Measurements from ENCODE around the gene CACNA1S.

The CACNA1S gene

DNA sequence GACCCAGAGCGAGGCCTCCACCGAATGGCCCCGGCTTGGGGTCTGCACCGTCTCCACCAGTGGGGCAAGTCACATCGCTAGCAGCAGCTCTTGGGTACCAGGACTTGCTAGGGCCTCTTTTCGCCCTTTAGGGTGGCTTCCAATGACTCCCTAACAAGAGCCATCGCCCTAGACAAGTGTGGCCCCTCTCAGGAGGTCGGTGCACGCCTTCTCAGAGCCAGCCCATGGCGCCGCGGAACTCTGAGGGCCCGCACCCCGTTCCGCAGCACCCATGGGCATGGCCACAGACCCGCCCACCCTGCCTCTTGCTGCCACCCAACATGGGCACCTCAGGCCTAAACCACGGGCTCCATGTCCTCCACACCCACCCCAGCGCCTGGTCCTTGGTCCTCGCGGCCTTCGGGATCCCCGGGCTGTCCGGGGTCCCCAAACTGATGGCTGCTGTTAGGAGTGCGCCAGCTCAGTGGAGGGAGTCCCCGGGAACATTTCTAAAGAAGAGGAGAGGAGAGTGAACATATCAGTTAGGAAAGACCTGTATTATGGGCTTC, 3.2 kb upstream of the CACNA1S start:
- DNase-seq (ENCODE audit: low read depth) = no peak

DNA sequence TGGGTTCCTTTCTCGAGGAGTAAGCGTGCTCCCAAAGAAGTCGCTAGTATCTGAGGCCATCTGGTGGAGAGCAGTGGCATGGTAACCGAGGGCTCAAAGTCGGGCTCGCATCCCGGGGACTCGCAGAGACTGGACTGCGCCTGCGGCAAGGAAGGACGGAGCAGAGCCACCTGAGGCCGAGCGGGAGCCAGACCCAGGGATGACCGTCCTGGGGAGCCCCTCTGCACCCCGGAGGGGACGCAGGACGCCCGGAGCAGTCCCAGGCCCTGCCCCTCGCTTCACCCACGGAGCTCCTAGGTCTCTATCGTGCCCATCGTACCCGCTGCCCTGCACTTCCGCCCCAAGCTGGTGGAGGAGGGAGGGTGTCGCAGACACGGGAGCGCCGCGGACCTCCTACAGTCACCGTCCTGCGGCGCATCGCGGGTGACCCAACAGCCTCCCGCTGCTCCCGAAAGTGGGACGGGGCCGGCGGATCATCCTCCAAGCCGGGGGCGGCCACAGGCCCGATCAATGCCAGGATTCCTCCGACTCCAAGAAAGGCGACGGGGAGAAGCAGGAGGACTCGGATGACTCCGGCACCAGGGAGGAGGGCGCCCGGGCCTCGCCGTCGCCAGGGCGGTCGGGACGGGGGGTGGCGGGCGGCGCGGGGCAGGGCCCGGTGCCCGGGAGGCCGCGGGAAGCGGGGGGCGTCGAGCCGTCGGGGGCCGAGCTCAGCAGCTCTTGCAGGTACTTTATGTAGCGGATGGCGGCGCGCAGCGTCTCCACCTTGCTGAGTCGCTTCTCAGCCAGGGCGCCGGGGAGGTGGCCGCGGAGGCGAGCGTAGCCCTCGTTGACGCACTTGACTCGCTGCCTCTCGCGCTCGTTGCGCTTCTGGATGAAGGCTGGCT, 2.3 kb upstream of the CACNA1S start:
- DNase-seq (ENCODE audit: low read depth) = peak; percentile 49

DNA sequence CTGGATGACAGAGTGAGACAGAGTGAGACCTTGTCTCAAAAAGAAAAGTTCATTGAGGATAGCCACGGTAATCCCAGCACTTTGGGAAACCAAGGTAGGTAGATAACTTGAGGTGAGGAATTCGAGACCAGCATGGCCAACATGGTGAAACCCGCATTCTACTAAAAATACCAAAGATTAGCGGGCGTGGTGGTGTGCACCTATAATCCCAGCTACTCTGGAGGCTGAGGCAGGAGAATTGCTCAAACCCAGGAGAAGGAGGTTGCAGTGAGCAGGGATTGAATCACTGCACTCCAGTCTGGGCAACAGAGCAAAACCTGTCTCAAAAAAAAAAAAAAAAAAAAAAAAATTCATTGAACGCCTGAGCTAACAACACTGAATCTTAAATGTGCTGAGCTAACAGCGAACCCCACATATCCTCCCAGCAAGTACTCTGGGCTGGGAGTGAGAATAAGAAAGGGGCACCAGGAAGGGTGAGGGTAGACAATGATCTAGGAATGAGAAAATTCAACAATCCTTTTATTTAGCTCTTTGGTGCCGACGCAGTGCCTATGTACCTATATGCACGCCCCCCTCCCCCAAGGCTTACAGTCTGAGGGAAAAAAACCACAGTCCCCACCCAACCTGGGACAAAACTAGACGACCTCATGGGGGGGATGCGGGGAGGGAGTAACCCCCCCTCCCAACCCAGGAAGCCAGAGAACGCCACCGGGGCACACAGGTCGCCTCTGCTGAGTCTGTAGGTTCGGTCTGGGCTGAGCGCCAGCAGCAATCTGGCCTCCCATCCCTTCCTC, 1.4 kb upstream of the CACNA1S start:
- DNase-seq (ENCODE audit: low read depth) = no peak

DNA sequence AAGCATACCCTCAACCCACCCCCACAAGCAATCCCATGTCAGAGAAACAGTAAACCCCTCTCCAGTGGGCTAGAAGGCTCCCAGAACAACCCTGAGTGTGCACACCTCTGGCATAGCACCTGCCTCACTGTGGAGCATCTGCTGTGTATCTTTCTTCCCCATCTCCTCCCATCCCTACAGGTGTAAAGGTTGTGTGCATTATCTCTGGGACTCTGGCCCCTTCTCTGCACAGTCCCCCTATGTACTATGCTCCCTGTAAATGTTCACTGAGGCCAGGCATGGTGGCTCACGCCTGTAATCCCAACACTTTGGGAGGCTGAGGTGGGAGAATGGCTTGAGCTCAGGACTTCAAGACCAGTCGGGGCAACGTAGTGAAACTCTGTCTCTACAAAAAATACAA, 700 bp upstream of the CACNA1S start:
- DNase-seq (ENCODE audit: low read depth) = no peak

DNA sequence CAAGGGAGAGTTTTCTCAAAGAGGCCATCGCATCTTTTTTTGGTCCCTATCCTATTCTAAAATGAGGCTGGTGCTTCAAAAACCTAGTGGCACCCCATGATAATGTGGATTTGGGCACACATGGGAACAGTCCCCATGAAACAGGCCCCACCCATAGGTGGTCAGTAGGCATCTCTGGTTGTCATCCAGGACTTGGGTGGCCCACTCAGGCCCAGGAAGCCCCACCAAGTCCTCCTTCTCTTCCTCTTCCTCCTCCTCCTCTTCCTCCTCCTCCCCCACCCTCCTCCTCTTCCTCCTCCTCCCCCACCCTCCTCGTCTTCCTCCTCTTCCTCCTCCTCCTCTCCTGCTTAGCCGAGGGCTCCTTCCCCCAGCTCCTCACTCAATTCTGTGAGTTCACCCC, 554 bp downstream of the CACNA1S start:
- DNase-seq (ENCODE audit: low read depth) = no peak

DNA sequence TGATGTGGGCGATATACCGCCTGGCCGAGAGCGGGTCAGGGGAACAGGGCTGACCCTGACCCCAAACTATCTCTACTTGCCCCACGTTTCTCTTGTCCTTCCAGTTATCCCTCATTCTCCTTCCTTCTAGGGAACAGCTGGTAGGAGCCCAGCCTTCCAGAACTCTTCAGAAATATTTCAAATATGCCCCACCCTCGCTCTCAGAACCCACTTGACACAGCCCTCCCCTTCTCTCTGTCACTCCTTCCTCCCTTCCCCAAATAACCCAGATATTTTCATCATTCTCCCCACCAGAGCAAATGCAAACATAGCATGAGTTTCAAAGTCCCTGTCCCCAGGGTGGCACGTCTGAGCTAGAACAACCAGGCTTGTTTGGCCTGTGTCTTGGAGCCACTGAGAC, 1.1 kb downstream of the CACNA1S start:
- no peak for DNase-seq (ENCODE audit: low read depth)

DNA sequence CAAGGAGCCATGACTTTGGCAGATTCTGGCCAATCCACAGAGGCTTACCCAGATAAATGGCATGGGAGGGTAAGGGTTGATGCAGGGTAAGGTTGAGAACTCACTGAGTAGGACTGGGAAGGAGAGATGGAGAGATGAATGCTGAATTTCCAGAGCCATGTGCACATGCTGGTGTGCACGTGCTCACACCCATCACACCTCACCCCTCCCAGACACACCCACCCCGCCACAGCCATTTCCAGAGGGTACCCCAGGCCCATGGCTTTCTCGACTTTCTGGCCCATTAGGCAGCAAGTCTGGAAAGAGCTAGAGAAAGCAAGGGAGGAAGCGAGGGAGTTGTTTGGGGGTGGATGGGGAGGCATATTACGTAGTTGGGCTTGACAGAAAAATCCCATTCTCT, 1.6 kb downstream of the CACNA1S start:
- no peak for DNase-seq (ENCODE audit: low read depth)

DNA sequence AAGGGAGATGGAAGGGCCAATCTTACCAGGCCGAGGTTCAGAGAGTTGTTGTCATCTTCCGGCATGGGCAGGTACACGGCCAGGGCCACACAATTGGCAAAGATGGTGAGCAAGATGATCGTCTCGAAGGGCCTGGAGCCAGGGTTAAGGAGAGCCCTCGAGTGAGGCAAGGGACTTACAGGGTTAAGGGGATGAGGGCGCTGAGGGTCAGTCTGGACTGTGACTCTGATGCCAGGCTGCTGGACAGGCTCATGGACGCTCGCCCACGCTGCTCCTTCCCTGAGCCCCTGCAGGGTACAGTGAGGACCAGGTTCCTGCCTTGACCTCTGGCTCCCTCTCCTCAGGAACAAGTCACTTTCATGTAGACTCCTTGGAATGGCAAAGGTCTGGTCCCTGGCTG, 2.1 kb downstream of the CACNA1S start:
- DNase-seq (ENCODE audit: low read depth) = no peak

DNA sequence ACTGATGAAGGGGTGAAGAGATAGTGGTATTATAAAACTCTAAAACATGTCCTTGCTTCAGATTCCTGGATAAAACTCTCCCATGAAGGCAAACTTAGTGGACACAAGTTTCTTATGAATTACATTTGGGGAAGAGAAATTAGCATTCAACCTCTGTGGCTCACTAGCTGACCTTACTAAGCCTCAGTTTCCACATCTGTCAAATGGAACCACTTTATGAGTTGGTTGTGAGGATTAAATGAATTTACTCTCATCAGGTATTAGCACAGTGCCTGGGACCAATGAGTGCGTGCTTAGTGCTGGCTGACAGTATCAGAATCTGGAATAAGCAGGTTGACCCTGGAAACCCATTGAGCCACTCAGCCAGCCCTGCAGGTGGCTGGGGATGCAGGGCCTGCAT, 2.6 kb downstream of the CACNA1S start:
- no peak for DNase-seq (ENCODE audit: low read depth)

DNA sequence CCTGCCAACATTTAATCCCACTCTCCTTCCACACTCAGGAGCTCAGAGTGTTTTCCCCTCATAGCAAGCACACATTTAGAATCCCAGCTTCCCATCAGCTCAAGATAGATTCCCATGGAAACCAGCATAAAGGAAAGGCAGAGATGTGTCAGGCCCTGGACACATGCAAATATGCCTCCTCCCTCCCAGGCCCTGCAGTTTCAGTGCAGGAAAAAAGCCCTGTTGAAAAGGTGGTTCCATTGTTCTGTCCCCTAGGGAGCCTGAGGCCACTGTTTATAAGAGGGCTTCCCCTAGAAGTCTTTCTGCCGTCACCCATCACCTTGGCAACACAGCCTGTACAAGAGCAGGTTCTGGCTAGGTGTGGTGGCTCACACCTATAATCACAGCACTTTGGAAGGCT, 3.6 kb downstream of the CACNA1S start:
- no peak for DNase-seq (ENCODE audit: low read depth)

DNA sequence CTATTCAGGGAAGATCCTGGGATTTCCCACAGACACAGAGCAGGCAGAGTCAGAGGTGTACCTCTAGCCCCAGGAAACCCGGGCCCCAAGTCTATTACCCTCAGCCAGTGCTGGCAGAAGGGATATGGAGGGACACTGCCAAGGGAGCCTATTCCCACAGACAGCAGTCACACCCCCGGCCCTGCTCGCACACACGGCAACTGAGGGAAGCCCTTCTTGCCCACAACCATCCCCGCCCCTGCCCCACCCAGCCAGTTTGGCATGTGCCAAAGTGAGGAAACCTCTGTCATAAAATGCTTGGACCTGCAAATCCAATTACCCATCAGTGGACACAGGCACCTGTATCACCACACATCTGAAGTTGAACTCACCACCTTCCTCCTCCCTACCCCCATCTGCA, 6.5 kb downstream of the CACNA1S start:
- DNase-seq (ENCODE audit: low read depth) = no peak

DNA sequence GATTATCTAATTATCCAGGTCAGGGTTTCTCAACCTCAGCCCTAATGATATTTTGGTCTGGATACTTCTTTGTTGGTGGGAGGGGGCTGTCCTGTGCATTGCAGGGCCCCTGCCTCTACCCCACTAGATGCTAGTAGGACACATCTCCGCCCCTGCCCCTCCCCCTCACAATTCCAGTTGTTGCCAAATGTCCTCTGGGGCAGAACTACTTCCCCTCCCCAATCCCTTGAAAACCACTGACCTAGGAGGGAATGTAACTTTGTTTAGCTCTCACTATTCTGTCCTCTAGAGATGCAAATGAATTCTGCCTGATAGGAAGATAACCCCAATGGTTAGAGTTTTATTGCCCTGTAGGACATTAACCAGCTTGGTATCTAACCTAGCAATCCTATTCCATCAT, 8.1 kb downstream of the CACNA1S start:
- DNase-seq (ENCODE audit: low read depth) = no peak

DNA sequence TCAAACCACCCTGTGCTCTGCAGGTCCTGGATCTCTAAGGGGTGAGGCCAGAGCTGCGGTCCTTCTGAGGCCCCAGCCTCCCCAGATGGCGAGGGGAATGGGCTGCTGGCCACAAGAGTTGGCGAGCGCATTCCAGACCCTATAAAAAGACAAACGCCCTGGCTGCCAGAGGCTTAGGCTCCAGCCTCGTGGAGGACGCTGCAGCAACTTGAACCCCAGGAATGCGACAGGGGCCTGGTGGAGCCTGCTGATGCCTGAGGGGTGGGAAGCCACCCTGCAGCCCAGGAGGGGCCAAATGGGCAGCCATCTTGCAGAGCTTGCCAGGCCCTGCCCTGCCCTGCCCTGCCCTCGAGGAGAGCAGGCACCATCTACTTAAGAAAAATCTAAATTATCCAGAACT, 8.6 kb downstream of the CACNA1S start:
- no peak for DNase-seq (ENCODE audit: low read depth)

DNA sequence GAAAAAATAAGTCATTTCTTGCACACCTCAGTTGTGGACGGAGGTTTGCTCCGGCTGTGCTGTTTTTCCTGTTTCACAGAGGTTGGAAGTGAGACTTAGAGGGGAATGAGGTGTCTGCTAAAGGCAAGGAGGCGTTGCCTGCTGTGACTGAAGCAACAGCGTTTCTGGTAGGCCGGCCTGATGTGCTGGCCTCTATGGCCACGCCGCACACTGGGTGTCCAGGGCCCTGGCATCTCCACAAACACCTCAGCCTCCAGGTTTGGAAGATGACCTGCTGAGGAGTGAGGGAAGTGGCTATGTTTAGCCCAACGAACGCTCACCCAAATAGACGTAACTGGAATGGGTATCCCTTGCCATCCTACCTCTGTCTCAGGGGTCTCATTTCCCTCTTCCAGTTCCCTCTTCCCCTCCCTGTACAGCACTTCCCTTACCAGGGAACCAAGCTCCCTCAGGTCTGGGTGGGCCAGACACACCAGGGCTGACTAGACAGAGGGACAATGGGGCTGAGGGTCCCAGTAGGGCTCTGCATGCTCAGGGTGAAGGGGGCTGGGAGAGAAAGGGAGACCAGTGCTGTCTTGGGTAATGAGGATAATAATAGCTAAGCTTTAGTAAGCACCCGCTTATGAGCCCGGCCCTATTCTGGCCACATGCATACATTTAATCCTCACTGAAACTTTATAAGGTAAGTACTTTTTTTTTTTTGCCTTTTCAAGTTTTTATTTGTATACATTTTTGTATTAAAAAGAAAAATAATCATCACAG, 11.9 kb downstream of the CACNA1S start:
- DNase-seq (ENCODE audit: low read depth) = no peak

DNA sequence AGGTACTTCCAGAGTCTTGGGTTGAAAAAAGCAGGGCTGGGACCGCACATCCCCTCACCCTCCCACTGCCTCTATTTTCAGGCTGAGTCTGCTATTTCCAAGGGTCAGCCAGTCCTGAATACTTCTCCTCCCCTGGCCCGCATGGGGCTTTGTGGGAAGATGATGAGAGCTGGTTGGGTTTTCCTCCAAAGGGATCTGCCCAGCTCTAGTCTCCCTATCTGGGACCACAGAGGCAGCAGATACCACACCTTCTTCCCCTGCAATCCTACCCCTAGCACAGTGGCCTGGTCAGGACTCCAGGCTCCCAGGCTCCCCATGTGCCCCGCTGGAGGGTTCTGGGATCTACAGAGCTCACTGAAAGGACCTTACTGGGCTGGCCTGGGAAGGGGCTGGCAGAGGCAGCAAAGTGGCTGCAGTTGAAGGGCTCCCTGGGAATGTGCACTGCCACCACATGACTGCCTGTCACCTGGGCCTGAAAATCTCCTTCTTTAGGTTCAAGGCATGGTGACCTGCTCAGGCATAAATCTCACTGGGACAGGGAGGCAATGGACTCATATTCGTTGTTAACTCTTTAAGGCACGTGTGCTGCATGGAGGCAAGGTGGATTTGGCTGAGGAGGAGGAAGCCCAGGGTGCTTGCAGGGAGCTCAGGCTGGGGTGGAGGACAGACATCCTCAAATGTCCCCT, 13.1 kb downstream of the CACNA1S start:
- DNase-seq (ENCODE audit: low read depth) = no peak

DNA sequence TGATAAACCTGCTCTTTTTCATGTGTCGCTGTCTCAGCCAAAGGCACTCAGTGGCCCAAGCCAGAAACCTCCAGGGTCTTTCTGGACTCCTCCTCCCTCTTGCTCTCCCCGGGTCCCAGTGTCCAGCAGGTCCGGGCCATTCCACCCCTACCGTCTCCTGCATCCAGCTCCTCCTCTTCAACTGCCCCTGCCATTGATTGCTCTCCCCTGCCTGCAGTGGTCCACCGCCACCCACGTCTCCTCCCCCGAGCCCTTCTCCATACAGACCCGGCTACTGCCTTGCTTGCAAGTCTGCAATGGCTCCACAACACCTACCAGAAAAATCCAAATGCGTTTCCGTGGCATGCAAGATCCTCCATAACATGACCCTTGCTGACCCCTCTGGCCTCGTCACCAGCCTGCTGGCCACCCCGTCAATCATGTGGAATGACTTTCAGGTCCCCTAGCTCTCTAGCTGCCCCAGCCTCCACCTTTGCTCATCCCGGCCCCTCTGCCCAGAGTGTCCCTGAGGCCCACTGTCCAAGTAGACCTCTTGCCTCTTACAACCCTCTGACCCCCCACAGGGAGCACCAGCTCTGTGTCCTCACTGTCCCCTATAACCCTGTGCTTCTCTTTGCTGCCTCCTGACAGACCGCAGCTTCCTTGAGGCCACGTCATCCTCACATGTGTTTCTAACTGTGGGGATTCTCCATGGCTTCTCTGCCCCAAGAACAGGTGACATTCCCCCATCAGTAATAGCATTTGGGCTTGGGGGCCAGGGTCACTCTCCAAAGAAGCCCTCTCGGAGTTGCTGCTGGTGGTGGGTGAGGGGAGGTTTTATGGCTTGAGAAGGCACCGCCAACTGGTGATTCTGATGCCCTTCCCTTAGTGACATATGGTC, 15.0 kb downstream of the CACNA1S start:
- no peak for DNase-seq (ENCODE audit: low read depth)

DNA sequence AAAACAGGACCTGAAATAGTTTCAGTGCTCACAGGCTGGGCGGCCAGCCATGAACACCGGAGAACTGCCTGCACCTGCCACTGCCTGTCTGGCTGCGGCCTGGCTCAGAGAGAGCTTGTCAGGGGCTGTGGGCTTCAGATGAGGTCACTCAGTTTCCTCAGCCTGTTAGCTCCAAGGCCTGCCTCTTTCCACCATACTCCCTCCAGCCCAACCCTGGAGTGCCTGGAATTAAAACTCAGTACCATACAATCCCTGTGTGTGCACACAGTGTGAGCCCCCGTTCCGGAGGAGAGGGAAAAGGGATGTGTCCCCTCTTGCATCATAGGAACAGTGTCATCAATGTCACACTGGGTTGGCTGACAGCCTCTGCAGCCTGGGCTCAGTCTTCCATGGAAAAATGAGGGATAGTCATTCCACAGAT, 16.2 kb downstream of the CACNA1S start:
- no peak for DNase-seq (ENCODE audit: low read depth)

DNA sequence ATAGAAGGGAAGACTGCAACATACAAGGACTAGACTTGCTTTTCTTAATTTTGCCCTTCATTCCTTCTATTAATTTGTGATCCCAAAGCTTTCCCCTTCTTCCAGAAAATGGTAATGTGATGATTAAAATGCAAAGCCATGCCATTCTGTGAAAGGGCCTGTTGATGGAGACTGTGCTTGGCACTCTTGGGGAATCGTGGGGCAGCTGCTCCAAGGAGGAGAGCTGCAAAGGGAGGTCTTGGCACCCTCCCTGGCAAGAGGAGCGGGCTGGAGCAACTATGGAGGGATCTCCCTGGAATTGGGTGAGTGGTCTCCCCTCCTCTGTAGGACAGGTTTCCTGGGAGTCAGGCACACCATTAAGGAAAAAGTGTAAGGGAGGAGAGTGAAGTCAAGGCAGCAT, 16.6 kb downstream of the CACNA1S start:
- DNase-seq (ENCODE audit: low read depth) = no peak

DNA sequence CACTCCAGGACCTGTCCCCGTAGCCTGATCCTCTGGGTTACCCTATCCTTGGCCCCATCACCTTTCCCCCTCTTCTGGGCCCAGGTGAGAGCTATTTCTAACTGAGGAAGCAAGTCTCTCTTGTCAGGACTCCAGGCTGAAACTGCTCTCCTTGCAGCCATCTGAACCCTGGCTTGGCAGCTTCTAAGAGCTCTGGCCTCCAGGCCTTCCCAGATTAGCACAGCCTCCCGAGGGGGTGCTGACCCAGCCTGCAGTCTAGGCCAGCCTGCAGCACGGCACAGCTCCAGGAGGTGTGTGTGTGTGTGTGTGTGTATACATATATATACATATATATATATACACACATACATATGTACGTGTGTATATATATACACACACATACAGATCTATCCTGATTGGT, 17.4 kb downstream of the CACNA1S start:
- no peak for DNase-seq (ENCODE audit: low read depth)

DNA sequence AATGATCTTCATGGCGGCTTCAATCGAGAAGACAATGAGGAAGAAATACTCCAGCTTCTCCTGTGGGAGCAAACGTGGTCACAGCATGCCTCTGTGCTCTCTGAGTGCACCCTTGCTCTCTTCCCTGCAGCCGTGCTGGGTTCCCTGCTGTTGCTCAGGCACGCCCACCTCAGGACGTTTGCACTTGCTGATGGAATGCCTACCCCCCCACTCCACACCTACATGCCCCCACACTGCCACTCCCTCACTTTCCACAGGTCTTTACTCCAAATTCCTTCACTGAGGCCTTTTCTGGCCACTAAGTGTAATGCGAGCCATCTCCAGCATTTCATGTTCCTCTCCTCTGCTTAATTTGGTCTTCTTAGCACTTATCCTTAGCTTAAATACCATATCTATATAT, 18.3 kb downstream of the CACNA1S start:
- no peak for DNase-seq (ENCODE audit: low read depth)

DNA sequence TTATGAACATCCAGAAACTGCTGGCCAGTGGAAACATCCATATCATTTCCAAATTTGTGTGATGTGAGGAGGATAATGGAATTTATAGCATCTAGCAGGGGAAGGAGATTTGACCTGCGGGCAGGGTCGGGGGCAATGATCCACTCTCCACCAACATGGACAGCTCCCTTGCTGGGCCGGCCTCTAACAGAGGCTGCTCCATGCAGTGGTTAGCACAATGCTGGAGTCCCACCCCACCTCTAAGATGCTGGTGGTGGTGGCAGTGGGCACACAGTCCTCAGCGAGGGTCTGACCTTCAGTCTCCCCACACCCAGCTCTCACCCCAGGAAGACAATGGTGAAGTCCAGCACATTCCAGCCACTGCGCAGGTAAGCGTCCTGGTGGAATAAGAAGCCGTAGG, 18.7 kb downstream of the CACNA1S start:
- DNase-seq (ENCODE audit: low read depth) = no peak

Data from activated T-helper 1 cell treated with Interleukin-2 at 50 U/mL for 16 hours (primary cell).